Neural cell (in vitro differentiated cells): ENCODE results near the gene SLC44A5.

Experiments used
- CTCF ChIP-seq: fragments of 450-650 bp; IDR thresholded peaks from 2 replicates; pipeline ENCODE4 v1.5.1; 2014; ENCODE audit warnings: antibody characterized with exemption, mild to moderate bottlenecking, moderate library complexity; ENCODE audit not compliant: poor library complexity, severe bottlenecking
- EP300 ChIP-seq: fragments of 450-650 bp; conservative IDR thresholded peaks from 2 replicates; pipeline ENCODE4 v1.6.1; 2014; ENCODE audit warnings: antibody characterized with exemption, mild to moderate bottlenecking, moderate library complexity; ENCODE audit not compliant: poor library complexity, severe bottlenecking
- EZH2 ChIP-seq: fragments of 200-600, 300-800 bp; shearing (Covaris generic), sonication (generic); IDR thresholded peaks from 2 replicates; pipeline ENCODE4 v1.6.1; 2014; ENCODE audit warnings: antibody characterized with exemption, low read length, borderline replicate concordance, mild to moderate bottlenecking; ENCODE audit not compliant: insufficient read depth, poor library complexity, severe bottlenecking
- POLR2AphosphoS5 ChIP-seq: IDR thresholded peaks from 2 replicates; pipeline ENCODE4 v1.6.1; 2012
- SMC3 ChIP-seq: fragments of 450-650 bp; conservative IDR thresholded peaks from 2 replicates; pipeline ENCODE4 v1.6.1; 2014; ENCODE audit warnings: antibody characterized with exemption, mild to moderate bottlenecking, moderate library complexity; ENCODE audit not compliant: poor library complexity
- TAF1 ChIP-seq: IDR thresholded peaks from 2 replicates; pipeline ENCODE4 v1.6.1; 2012; ENCODE audit warnings: low read depth

DNA sequence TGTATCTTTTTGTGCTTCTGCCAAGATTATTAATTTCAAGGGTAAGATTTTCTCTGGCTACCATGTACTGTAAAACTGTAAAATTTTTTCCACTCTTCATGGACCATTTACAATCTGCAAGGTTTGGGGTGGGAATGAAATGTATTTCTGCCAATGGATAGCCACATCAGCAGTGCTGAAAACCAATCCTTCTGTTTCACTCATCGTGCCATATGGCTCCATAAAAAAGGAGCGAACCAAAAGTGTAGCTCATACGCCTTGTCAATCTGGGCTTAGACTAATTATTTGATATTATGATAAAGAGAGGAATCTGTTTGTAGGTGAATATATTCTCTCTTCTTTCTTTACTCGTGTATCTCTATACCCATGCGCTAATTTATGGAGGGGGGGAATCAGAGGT is 3.0 kb upstream of the SLC44A5 start:
- no peak for TF ChIP-seq CTCF
- no peak for TF ChIP-seq EP300
- no peak for TF ChIP-seq EZH2
- no peak for TF ChIP-seq SMC3
- TF ChIP-seq POLR2AphosphoS5: no peak
- TF ChIP-seq TAF1: no peak
